ENCODE measurements around the gene HSF4.

Gene HSF4

GRCh38 chr16:67165121-67166078 lies 855 bp downstream of the HSF4 start:
- TF ChIP-seq CTCF (IDR thresholded peaks at IDR 0.05; ENCODE audit: insufficient read depth, low read length, missing control alignments), result no peak
- POLR2A ChIA-PET, result no interaction called here

DNA sequence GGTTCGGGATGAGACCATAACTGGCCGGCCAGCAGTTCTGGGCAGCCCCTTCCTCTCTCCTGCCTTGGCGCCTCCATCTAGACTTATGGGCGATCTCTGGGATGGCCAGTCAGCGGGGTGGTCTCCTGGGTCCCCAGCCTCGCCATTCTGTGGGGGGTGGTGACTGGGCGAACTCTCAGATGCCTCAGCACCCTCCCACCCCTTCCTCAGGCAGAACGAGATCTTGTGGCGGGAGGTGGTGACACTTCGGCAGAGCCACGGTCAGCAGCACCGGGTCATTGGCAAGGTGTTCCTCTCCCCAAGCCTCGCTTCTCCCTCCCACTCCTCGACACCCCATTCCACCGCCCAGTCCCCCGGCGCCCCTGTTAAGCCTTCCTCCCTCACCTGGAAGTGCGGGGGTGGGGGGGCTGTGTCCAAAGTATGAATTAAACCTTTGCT lies 1.6 kb downstream of the HSF4 start:
- TF ChIP-seq CTCF (IDR thresholded peaks at IDR 0.05; ENCODE audit: insufficient read depth, low read length, missing control alignments), result no peak
- POLR2A ChIA-PET, result no interaction called here
- no peak for DNase-seq (ENCODE audit: low read depth, low spot score)
- CTCF ChIA-PET, result interaction anchor here (1.4 to 7.6 kb wide), 2 partner anchors 8 to 11 kb away, joined by 8 to 54 read pairs; no protein-coding TSS in a partner anchor
- H3K4me3 ChIP-seq (ENCODE audit: low read depth, low read length), result no peak overlapping the region

More at GRCh38 chr16:67165121-67166078, 855 bp downstream of the HSF4 start:
- H3K4me3 ChIP-seq (ENCODE audit: low read depth, low read length), result no peak overlapping the region
- DNase-seq (ENCODE audit: low read depth, low spot score), result no peak
- CTCF ChIA-PET, result interaction anchor here (0.8 to 7.6 kb wide), 3 partner anchors 11 to 147 kb away, joined by 3 to 54 read pairs (median 5); no protein-coding TSS in a partner anchor

DNA sequence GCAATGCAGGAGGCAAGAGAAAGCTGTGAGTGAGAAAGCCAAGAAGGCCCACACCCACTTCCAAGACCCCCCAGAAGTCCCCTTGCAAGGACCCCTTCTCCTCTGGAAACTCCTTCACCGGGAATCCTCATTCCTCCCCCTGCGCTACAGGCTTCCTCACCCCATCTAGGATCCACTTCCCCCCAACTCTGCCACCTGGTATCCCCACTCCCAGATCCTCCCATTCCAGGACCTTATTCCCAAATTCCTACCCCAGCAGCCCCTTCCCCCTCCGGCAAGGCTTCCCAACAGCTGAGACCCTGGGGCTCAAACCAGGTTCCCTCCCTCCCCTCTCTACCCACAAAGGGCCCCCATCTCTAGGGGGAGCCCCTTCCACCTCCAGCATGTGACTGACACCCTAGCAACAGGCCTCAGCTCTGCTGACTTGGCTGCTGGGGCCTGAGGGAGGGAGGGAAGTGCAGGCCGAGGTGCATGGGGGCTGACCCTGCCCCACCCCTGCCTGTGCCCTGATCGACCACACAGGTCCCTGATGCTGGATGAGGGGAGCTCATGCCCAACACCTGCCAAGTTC lies 2.1 kb downstream of the HSF4 start:
- DNase-seq (ENCODE audit: low read depth, low spot score), result no peak
- TF ChIP-seq CTCF (IDR thresholded peaks at IDR 0.05; ENCODE audit: insufficient read depth, low read length, missing control alignments), result no peak
- ChIA-PET POLR2A (no interaction called here), CTCF (interaction anchor here (1.4 to 7.6 kb wide), 3 partner anchors 9 to 55 kb away, joined by 3 to 54 read pairs (median 8); no protein-coding TSS in a partner anchor)
- no peak overlapping the region for H3K4me3 ChIP-seq (ENCODE audit: low read depth, low read length)

GRCh38 chr16:67167588-67167987 lies 3.0 kb downstream of the HSF4 start:
- ChIA-PET POLR2A (no interaction called here), CTCF (interaction anchor here (0.7 to 10.1 kb wide), 6 partner anchors 10 to 150 kb away, joined by 3 to 110 read pairs (median 10); partner anchors contain the start of genes B3GNT9 and MATCAP1)
- no peak for DNase-seq (ENCODE audit: low read depth, low spot score)
- no peak overlapping the region for H3K4me3 ChIP-seq (ENCODE audit: low read depth, low read length)
- no peak for TF ChIP-seq CTCF (IDR thresholded peaks at IDR 0.05; ENCODE audit: insufficient read depth, low read length, missing control alignments)

- ChIA-PET POLR2A (interaction anchor here (2.2 kb wide), 1 partner anchor 29 kb away, joined by 4 read pairs; no protein-coding TSS in a partner anchor), CTCF (interaction anchor here (1.0 to 10.1 kb wide), 6 partner anchors 9 to 212 kb away, joined by 3 to 110 read pairs (median 18); partner anchors contain the start of genes B3GNT9, FBXL8, MATCAP1 and TRADD)
- H3K4me3 ChIP-seq (ENCODE audit: low read depth, low read length), result no peak overlapping the region; the same call in 1 of the 2 replicates
- no peak for DNase-seq (ENCODE audit: low read depth, low spot score)
- TF ChIP-seq CTCF (IDR thresholded peaks at IDR 0.05; ENCODE audit: insufficient read depth, low read length, missing control alignments), result no peak
Observed at GRCh38 chr16:67169011-67169451, 4.5 kb downstream of the HSF4 start.

Measured in AG04449 (cell line).